Measurements from ENCODE around the gene EPHA5.

GRCh38 chr4:65661471-65661870 is 8.8 kb downstream of the EPHA5 start:
- TF ChIP-seq GATA2 (IDR thresholded peaks at IDR 0.05; ENCODE audit: low read depth, low read length) (no peak), GATA3 (IDR thresholded peaks at IDR 0.05; ENCODE audit: low read depth, low read length) (no peak)
